Germinal center (tissue), 1 donor: ENCODE data around the gene LRP1.

ENCODE experiments used
- DNase-seq: peaks from one replicate; pipeline ENCODE4 v3.0.0; 2012; ENCODE audit warnings: mixed read lengths, low spot score

LRP1 gene

DNA sequence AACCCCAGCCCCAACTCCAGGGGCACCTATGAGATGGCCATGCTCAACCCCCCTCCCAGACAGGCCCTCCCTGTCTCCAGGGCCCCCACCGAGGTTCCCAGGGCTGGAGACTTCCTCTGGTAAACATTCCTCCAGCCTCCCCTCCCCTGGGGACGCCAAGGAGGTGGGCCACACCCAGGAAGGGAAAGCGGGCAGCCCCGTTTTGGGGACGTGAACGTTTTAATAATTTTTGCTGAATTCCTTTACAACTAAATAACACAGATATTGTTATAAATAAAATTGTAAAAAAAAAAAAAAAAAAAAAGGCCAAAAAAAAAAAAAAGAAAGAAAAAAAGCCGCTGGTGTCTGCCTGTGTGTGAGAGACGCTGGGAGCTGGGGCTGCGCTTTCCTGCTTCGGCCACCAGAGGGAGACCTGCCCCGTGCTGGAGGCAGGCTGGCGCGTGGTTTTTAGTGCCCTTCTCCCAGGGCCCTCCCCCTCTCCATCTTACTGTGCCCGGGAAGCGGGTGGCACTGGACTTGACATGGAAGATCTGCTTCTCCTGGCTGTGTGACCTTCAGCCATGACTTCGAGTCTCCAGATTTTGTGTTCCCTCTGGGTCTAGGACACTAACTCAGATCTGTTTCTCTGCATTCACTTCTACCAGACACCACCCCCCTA lies 84.9 kb downstream of the LRP1 start:
- peak; percentile 88 for DNase-seq

- no peak for DNase-seq
These were observed 85.6 kb downstream of the LRP1 start for GRCh38 chr12:57213763-57214397.

GRCh38 chr12:57214398-57214781 lies 86.1 kb downstream of the LRP1 start:
- DNase-seq, result peak; percentile 81

- DNase-seq, result no peak
These were observed 86.8 kb downstream of the LRP1 start for GRCh38 chr12:57215065-57215464.

- DNase-seq, result peak; percentile 51
These were observed 87.4 kb downstream of the LRP1 start for GRCh38 chr12:57215668-57216013.

DNA sequence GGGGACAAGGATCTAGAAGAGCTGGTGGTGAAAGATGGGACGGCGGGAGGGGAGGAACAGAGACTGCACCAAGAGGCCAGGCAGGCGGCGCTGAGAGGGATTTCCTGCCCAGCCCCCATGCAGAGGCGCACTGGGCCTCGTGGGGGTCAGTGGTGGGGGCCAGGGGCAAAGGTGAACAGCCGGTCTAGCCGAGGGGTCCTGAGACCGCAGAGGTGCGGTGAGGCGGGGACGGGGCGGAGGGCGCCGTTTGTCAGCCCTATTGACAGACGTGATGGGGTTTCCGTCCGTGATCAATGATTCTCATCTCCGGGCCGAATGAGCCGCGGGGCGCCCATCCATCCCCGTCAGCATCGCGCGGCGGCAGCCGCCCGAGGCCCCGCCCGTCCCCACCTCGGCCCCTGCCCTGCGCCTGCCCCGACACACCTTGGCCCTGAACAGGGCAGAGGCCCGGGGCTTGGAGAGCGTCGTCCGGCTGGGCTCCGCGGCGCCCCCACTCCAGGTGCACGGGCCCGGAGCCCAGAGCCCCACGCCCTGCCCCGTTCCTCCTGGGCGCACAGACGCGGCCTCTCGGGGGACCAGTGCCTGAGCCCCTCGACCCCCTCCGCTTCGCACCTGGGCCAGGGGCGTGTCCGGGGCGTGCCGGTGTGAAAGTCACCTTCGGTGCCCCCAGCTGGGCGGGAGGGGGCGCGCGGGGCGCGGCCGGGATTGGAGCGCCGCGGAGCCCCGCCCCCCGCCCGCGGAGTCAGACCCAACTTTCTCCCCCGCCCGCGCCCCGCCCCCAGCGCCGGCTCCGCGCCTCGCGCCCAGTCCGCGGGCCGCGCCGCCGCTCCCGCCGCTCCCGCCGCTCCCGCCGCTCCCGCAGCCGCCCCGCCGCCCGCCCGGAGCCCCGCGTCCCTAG lies 88.0 kb downstream of the LRP1 start, which contains the start of gene NXPH4:
Gene NXPH4 (plus strand): TSS at position 781 of the 898 bp plus-strand sequence. CDS start 176 bp downstream, outside the sequence.
- DNase-seq, result peak; percentile 79

GRCh38 chr12:57216921-57217879 lies 88.9 kb downstream of the LRP1 start:
- no peak for DNase-seq

DNA sequence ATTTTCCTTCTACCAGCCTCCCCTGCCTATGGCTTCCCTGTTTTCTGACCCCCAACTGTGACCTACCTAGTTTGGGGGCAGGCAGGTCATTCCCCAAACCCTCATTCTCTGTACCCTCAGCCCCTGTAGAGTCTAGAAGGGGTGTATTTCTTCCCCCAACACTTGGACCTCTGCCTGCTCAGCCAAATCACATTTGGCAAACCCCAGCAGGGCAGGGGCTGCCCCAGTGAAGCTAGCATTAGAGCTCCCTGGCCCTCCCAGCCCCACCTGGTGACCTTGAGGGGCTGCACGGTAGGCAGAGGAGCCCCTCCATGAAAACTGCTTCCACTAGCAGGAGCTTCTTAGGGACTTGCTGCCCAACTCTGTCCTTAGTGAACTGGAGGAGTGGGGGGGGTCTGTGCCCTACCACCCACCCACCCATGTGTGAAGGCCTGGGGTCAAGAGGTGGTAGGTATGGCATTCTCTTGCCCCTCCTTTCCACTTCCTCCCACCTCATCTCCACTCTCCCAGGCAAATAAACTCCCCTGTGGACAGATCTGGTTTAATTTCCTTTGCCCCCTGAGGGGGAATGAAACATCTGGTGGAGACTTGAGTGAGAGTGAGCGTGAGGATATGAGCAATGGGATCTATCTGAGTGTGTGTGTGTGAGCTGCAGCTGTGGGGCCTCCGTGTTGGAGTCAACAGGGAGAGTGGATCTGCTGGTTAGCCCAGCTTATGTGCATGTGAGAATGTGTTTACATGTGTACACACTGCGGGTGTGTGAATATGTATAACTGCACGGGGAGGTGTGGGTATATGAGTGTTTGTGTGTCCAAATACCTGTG lies 90.0 kb downstream of the LRP1 start:
- DNase-seq, result no peak

GRCh38 chr12:57219205-57219992 lies 91.1 kb downstream of the LRP1 start:
- no peak for DNase-seq

DNA sequence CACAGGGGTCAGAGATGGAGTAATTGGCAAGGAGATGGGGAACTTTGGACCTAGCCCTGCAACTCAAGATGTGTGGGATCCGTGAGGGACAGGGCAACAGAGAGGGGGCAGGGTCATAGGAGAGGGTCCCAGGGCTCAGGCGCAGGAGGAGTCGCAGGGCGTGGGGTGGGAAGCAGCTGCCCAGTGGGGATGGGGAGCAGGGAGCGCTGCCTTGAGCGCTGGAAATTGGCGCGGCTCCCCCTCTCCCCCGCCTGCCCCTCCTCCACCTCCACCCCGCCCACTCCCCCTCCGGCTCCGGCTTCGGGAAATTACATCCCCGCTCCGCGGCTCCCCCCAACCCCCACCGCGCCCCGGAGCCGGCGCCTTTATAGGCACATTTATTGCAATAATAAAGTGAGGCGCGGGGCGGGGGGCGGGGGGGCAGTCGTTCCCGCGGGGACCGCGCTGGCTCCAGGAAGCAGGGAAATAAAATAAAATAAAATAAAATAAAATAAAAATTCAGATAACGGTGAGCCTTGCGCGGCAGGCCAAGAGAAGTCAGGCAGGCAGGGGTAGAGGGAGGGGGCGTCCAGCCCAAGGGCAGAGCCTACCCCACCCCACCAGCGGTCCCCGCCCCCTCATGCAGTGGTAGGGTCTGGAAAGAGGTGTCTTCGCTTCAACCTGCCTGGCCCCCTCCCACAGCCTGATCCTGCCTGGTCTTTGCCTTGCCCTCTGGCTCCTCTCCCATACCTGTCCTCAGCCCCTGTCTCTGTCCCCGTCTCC lies 91.9 kb downstream of the LRP1 start:
- no peak for DNase-seq

DNA sequence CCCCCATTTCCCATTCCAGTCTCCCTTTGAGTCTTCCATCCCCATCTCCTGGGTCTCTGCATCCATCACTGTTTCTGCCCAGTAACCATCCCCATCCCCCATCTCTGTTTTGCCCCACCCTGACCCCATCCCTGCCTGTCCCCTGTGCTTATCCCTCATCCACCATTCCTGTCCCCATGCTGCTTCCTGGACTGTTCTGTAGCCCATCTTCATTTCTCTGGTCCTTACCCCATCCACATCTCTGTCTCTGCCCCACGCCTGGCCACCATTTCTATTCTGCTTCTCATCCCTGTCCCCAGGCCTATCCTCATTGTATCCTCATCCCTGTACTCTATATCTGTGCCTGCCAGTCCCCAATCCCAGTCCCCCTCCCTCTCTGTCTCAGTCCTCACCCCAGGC lies 92.5 kb downstream of the LRP1 start:
- no peak for DNase-seq

- no peak for DNase-seq
These were observed 93.1 kb downstream of the LRP1 start for GRCh38 chr12:57221169-57221917.

- DNase-seq, result no peak
These were observed 94.3 kb downstream of the LRP1 start for GRCh38 chr12:57222286-57223190.

GRCh38 chr12:57223191-57224165 lies 95.2 kb downstream of the LRP1 start:
- DNase-seq, result no peak

DNA sequence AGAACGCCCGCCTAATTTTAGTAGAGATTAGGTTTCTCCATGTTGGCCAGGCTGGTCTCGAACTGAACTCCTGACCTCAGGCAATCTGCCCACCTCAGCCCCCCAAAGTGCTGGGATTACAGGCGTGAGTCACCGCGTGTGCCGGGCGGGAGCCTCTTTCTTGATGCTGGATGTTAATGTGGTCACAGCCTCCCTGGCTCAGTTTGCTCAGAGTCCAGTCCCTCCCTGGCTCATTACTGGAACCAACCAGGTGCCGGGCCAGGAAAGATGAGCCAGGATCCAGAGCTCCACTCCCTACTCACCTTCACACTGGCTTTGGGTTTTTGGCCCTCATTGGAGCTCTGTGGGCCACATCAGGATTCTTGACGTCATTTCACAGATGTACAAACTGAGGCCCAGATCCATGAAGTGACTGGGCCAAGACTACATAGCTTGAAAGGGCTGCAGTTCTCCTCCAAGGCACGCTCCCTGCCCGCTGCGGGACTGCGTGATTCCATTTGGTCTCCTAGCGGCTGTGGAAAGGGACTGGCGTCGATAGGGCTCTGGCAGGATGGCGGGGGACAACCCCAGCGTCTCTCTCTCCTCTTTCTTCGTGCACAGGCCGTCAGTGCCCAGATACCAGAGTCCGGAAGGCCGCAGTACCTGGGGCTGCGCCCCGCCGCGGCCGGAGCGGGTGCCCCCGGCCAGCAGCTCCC lies 96.1 kb downstream of the LRP1 start:
- no peak for DNase-seq
